K562 (cell line): ENCODE results near the gene PAX8. TPM values are rescaled to one million over a fixed set of nuclear protein-coding genes. Genes with fewer than 3 reads are reported as not detected.

ENCODE experiments used
- EGR1 ChIP-seq: fragments of 450-650 bp; conservative IDR thresholded peaks from 2 replicates; pipeline ENCODE4 v1.6.1; 2017; ENCODE audit warnings: mild to moderate bottlenecking
- ETV1 ChIP-seq: fragments of 450-650 bp; conservative IDR thresholded peaks from 2 replicates; pipeline ENCODE4 v1.6.1; 2016; ENCODE audit warnings: missing genetic modification characterization, control low read depth, low read depth, missing compliant biosample characterization
- FOSL1 ChIP-seq: fragments of 200-800 bp; sonication (Bioruptor generic); conservative IDR thresholded peaks from 2 replicates; pipeline ENCODE4 v1.6.1; 2016; ENCODE audit warnings: missing genetic modification characterization, missing compliant biosample characterization
- HIVEP1 ChIP-seq: fragments of 250-450 bp; sonication (Bioruptor Pico); IDR thresholded peaks from 2 replicates; pipeline ENCODE4 v1.4.0; 2020; ENCODE audit warnings: mild to moderate bottlenecking
- JUN ChIP-seq, 2 experiments: sonication (generic) in 1 of 2; formaldehyde crosslinking in 1 of 2; IDR thresholded peaks; 2 replicates each; pipeline versions ENCODE4 v1.6.1 to v1.8.0; 2012 to 2022; ENCODE audit warnings: borderline replicate concordance in 2 of 2, mild to moderate bottlenecking in 2 of 2, improper control_type of control experiment in 1 of 2, low read depth in 1 of 2, low read length in 1 of 2, missing genetic modification reagents in 1 of 2
- LCOR ChIP-seq: sonication (generic); formaldehyde crosslinking; IDR thresholded peaks from 2 replicates; pipeline ENCODE4 v1.8.0; 2022; ENCODE audit warnings: mild to moderate bottlenecking, missing genetic modification reagents
- SMAD2 ChIP-seq: fragments of 150-350 bp; IDR thresholded peaks from 2 replicates; pipeline ENCODE4 v1.6.1; 2014; ENCODE audit warnings: low read depth, mild to moderate bottlenecking, low read length
- TCF3 ChIP-seq: sonication (generic); formaldehyde crosslinking; IDR thresholded peaks from 2 replicates; pipeline ENCODE4 v1.4.0; 2020; ENCODE audit warnings: mild to moderate bottlenecking, missing genetic modification reagents
- THRA ChIP-seq: fragments of 450-650 bp; IDR thresholded peaks from 2 replicates; pipeline ENCODE4 v1.6.1; 2017; ENCODE audit warnings: mild to moderate bottlenecking, moderate library complexity
- YBX1 ChIP-seq: fragments of 450-650 bp; IDR thresholded peaks from 2 replicates; pipeline ENCODE4 v1.7.1; 2016; ENCODE audit warnings: mild to moderate bottlenecking
- ZBTB7A ChIP-seq: IDR thresholded peaks from 2 replicates; pipeline ENCODE4 v1.6.1; 2011; ENCODE audit warnings: low read depth, mild to moderate bottlenecking, low read length, moderate library complexity, borderline replicate concordance; ENCODE audit not compliant: control insufficient read depth
- ZNF24 ChIP-seq: fragments of 450-650 bp; IDR thresholded peaks from 2 replicates; pipeline ENCODE4 v1.6.1; 2016
- ZNF592 ChIP-seq: fragments of 450-650 bp; IDR thresholded peaks from 2 replicates; pipeline ENCODE4 v1.6.1; 2017; ENCODE audit warnings: antibody characterized with exemption, mild to moderate bottlenecking
- polyA plus RNA-seq, 8 experiments: library from polyadenylated mRNA; depleted of rRNA in 4 of 8; stranded (reverse) in 5 of 8; unstranded in 3 of 8; fragments of >200 nt; fragmentation: Nextera tagmentation in 2 of 8; fragmentation: Illumina TruSeq in 1 of 8; extraction: Ambion mirVana in 2 of 8; extraction: Trizol in 1 of 8; gene quantifications; 2 replicates each; pipeline versions ENCODE4 v1.2.1 to v1.2.3, GENCODE V29; 2011 to 2014; ENCODE audit warnings: inconsistent platforms in 1 of 8, missing spikeins in 1 of 8
- total RNA-seq, 7 experiments: library from RNA; depleted of rRNA in 6 of 7; stranded (reverse); fragments of >200 nt in 6 of 7; fragmentation: Illumina TruSeq in 2 of 7; extraction: Trizol in 2 of 7; gene quantifications; 2 replicates each; pipeline versions ENCODE4 v1.2.1 to v1.2.3, GENCODE V29; 2011 to 2021; ENCODE audit warnings: low replicate concordance in 1 of 7
- TF ChIP-seq, protein P1 (sequence below), 2 experiments: fragments of 450-650 bp in 1 of 2; sonication (generic) in 1 of 2; formaldehyde crosslinking in 1 of 2; IDR thresholded peaks in 1 of 2; conservative IDR thresholded peaks in 1 of 2; 2 replicates each; pipeline versions ENCODE4 v1.6.1 to v1.8.1; 2016 to 2023; ENCODE audit warnings: mild to moderate bottlenecking in 2 of 2, moderate library complexity in 2 of 2, inconsistent platforms in 1 of 2, missing genetic modification reagents in 1 of 2
- TF ChIP-seq, protein P2 (sequence below): fragments of 200-800 bp; sonication (Bioruptor generic); IDR thresholded peaks from 2 replicates; pipeline ENCODE4 v1.6.1; 2017; ENCODE audit warnings: missing genetic modification characterization, missing compliant biosample characterization

Gene PAX8
- total and polyA plus RNA-seq, 9 of the 15 experiments (the other 6 are each of a cell fraction or from before 2014, with no cell fraction given), result 0.13 to 2.1 (median 0.51) TPM

DNA sequence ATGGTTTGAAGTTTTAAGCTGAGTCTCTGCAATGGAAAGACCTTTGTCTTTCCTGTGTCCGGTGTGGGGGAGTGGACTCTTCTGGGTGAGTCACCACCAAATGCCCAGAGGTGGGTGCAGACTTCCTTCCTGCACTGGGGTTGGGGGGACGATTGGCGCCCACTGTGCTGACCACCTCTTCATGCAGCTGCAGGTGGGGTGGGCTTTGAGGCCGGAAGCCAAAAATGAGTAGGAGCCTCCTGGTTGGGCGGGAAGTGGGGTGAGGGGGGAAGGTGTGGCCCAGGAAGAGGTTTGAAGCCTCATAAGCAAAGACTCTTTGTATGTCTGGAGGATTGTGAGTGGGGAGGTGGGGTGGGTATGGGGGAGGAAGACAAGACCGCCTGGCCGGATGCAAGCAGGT is 27.6 kb downstream of the PAX8 start (continued):
- no peak for TF ChIP-seq ZNF592
- no peak for TF ChIP-seq SMAD2
- TF ChIP-seq ZNF24, result no peak
- no peak for TF ChIP-seq THRA
- no peak for TF ChIP-seq TCF3 (CRISPR knock-in tag)
- TF ChIP-seq ZBTB7A, result peak; percentile 82
- TF ChIP-seq ETV1 (tag), result peak; percentile 70
- TF ChIP-seq YBX1, result no peak
- TF ChIP-seq JUN (IDR thresholded peaks at IDR 0.05; ENCODE audit: borderline replicate concordance, low read depth, low read length), result peak; percentile 64; the same call in 1 of the 2 replicates
- TF ChIP-seq JUN (CRISPR knock-in tag; IDR thresholded peaks at IDR 0.05; ENCODE audit: borderline replicate concordance), result no peak
- TF ChIP-seq EGR1, result peak; percentile 79
- TF ChIP-seq LCOR, result no peak
- no peak for TF ChIP-seq HIVEP1 (CRISPR knock-in tag)
- peak; percentile 77 for TF ChIP-seq FOSL1 (tag)
- TF ChIP-seq, protein P1, sequence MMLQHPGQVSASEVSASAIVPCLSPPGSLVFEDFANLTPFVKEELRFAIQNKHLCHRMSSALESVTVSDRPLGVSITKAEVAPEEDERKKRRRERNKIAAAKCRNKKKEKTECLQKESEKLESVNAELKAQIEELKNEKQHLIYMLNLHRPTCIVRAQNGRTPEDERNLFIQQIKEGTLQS (IDR thresholded peaks at IDR 0.05), result peak; percentile 82
- TF ChIP-seq, protein P1 (CRISPR knock-in tag; conservative IDR thresholded peaks at IDR 0.05), result no peak
- TF ChIP-seq, protein P2, sequence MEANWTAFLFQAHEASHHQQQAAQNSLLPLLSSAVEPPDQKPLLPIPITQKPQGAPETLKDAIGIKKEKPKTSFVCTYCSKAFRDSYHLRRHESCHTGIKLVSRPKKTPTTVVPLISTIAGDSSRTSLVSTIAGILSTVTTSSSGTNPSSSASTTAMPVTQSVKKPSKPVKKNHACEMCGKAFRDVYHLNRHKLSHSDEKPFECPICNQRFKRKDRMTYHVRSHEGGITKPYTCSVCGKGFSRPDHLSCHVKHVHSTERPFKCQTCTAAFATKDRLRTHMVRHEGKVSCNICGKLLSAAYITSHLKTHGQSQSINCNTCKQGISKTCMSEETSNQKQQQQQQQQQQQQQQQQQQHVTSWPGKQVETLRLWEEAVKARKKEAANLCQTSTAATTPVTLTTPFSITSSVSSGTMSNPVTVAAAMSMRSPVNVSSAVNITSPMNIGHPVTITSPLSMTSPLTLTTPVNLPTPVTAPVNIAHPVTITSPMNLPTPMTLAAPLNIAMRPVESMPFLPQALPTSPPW (CRISPR knock-in tag), result 0 out of 2 replicates have a peak, but pooled peaks have one; percentile 37
